ENCODE measurements around the gene CXCL8.
"Not testable (repeated sequence)": the region's sequence is repeated elsewhere in the genome, so short reads cannot be mapped to it uniquely, and the experiment has no call there.

CXCL8 gene

GRCh38 chr4:73743281-73743680 is 2.9 kb downstream of the CXCL8 start:
- in situ Hi-C loops (cut with MboI; ENCODE audit: low sequenced_read_pairs): no loop called here

- in situ Hi-C loops (cut with MboI; ENCODE audit: low sequenced_read_pairs): no loop called here
Observed at GRCh38 chr4:73743795-73744194, 3.4 kb downstream of the CXCL8 start.

- in situ Hi-C loops (cut with MboI; ENCODE audit: low sequenced_read_pairs): no loop called here
Observed at GRCh38 chr4:73744203-73744602, 3.8 kb downstream of the CXCL8 start.

- in situ Hi-C loops (cut with MboI; ENCODE audit: low sequenced_read_pairs): no loop called here
Observed at GRCh38 chr4:73750730-73751129, 10.4 kb downstream of the CXCL8 start.

GRCh38 chr4:73751166-73751565 is 10.8 kb downstream of the CXCL8 start:
- in situ Hi-C loops (cut with MboI; ENCODE audit: low sequenced_read_pairs): no loop called here

GRCh38 chr4:73751830-73752229 is 11.5 kb downstream of the CXCL8 start:
- in situ Hi-C loops (cut with MboI; ENCODE audit: low sequenced_read_pairs): no loop called here

- in situ Hi-C loops (cut with MboI; ENCODE audit: low sequenced_read_pairs): no loop called here
Observed at GRCh38 chr4:73752424-73752823, 12.1 kb downstream of the CXCL8 start.

GRCh38 chr4:73753215-73753614 is 12.8 kb downstream of the CXCL8 start:
- in situ Hi-C loops (cut with MboI; ENCODE audit: low sequenced_read_pairs): no loop called here

- in situ Hi-C loops (cut with MboI; ENCODE audit: low sequenced_read_pairs): no loop called here
Observed at GRCh38 chr4:73754934-73755333, 14.6 kb downstream of the CXCL8 start.

- in situ Hi-C loops (cut with MboI; ENCODE audit: low sequenced_read_pairs): no loop called here
Observed at GRCh38 chr4:73759357-73759756, 19.0 kb downstream of the CXCL8 start.

GRCh38 chr4:73761856-73762255 is 21.5 kb downstream of the CXCL8 start:
- in situ Hi-C loops (cut with MboI; ENCODE audit: low sequenced_read_pairs): no loop called here

GRCh38 chr4:73762409-73762808 is 22.0 kb downstream of the CXCL8 start:
- in situ Hi-C loops (cut with MboI; ENCODE audit: low sequenced_read_pairs): no loop called here

GRCh38 chr4:73763877-73764276 is 23.5 kb downstream of the CXCL8 start:
- in situ Hi-C loops (cut with MboI; ENCODE audit: low sequenced_read_pairs): no loop called here

GRCh38 chr4:73764513-73764912 is 24.1 kb downstream of the CXCL8 start:
- in situ Hi-C loops (cut with MboI; ENCODE audit: low sequenced_read_pairs): no loop called here

- in situ Hi-C loops (cut with MboI; ENCODE audit: low sequenced_read_pairs): no loop called here
Observed at GRCh38 chr4:73765296-73765695, 24.9 kb downstream of the CXCL8 start.

- in situ Hi-C loops (cut with MboI; ENCODE audit: low sequenced_read_pairs): no loop called here
Observed at GRCh38 chr4:73770917-73771316, 30.5 kb downstream of the CXCL8 start.

GRCh38 chr4:73772363-73772762 is 32.0 kb downstream of the CXCL8 start:
- in situ Hi-C loops (cut with MboI; ENCODE audit: low sequenced_read_pairs): no loop called here

GRCh38 chr4:73774406-73774805 is 34.0 kb downstream of the CXCL8 start:
- in situ Hi-C loops (cut with MboI; ENCODE audit: low sequenced_read_pairs): not testable (repeated sequence)

GRCh38 chr4:73776321-73776729 is 36.0 kb downstream of the CXCL8 start:
- in situ Hi-C loops (cut with MboI; ENCODE audit: low sequenced_read_pairs): no loop called here

- in situ Hi-C loops (cut with MboI; ENCODE audit: low sequenced_read_pairs): no loop called here
Observed at GRCh38 chr4:73777612-73778011, 37.2 kb downstream of the CXCL8 start.

GRCh38 chr4:73780243-73780642 is 39.9 kb downstream of the CXCL8 start:
- in situ Hi-C loops (cut with MboI; ENCODE audit: low sequenced_read_pairs): no loop called here

- in situ Hi-C loops (cut with MboI; ENCODE audit: low sequenced_read_pairs): no loop called here
Observed at GRCh38 chr4:73780834-73781233, 40.5 kb downstream of the CXCL8 start.

- in situ Hi-C loops (cut with MboI; ENCODE audit: low sequenced_read_pairs): no loop called here
Observed at GRCh38 chr4:73788411-73788810, 48.0 kb downstream of the CXCL8 start.
